HEK293T (cell line): Measurements from ENCODE around the gene SMIM5.

Experiments
- CTCF ChIA-PET: fragments of 350-600 bp; formaldehyde crosslinking; extraction: SDS; loops from one replicate; lab custom pipeline; 2021; ENCODE audit warnings: antibody characterized with exemption, inconsistent platforms; lab: Yijun Ruan, JAX
- POLR2A ChIA-PET: fragments of 350-600 bp; formaldehyde crosslinking; extraction: SDS; loops from one replicate; lab custom pipeline; 2020; ENCODE audit warnings: antibody characterized with exemption, inconsistent platforms; lab: Yijun Ruan, JAX
- DNase-seq: peaks from one replicate; pipeline ENCODE4 v3.0.0; 2012; ENCODE audit warnings: mixed read lengths; ENCODE audit errors: extremely low spot score
- ARNT ChIP-seq: fragments of 450-650 bp; IDR thresholded peaks from 2 replicates; pipeline ENCODE4 v1.6.1; 2017; ENCODE audit warnings: mild to moderate bottlenecking
- BHLHE40 ChIP-seq: fragments of 450-650 bp; IDR thresholded peaks from 2 replicates; pipeline ENCODE4 v1.6.1; 2016; ENCODE audit warnings: mild to moderate bottlenecking, moderate library complexity, borderline replicate concordance
- CTBP1 ChIP-seq: fragments of 450-650 bp; IDR thresholded peaks from 2 replicates; pipeline ENCODE4 v1.6.1; 2016; ENCODE audit warnings: borderline replicate concordance
- ELF4 ChIP-seq: fragments of 450-650 bp; IDR thresholded peaks from 2 replicates; pipeline ENCODE4 v1.6.1; 2017; ENCODE audit warnings: antibody characterized with exemption
- FOXA1 ChIP-seq: fragments of 450-650 bp; IDR thresholded peaks from 2 replicates; pipeline ENCODE4 v1.6.1; 2016; ENCODE audit warnings: mild to moderate bottlenecking
- FOXK2 ChIP-seq: fragments of 450-650 bp; IDR thresholded peaks from 2 replicates; pipeline ENCODE4 v1.6.1; 2016; ENCODE audit warnings: mild to moderate bottlenecking
- FOXM1 ChIP-seq: fragments of 450-650 bp; IDR thresholded peaks from 2 replicates; pipeline ENCODE4 v1.6.1; 2017; ENCODE audit warnings: mild to moderate bottlenecking, borderline replicate concordance
- HDGF ChIP-seq: fragments of 450-650 bp; IDR thresholded peaks from 2 replicates; pipeline ENCODE4 v1.6.1; 2017; ENCODE audit warnings: antibody characterized with exemption, borderline replicate concordance
- L3MBTL2 ChIP-seq: fragments of 450-650 bp; conservative IDR thresholded peaks from 2 replicates; pipeline ENCODE4 v1.6.1; 2016; ENCODE audit warnings: mild to moderate bottlenecking
- LEF1 ChIP-seq: fragments of 450-650 bp; IDR thresholded peaks from 2 replicates; pipeline ENCODE4 v1.6.1; 2017; ENCODE audit warnings: mild to moderate bottlenecking, borderline replicate concordance
- NFRKB ChIP-seq: fragments of 450-650 bp; IDR thresholded peaks from 2 replicates; pipeline ENCODE4 v1.6.1; 2016; ENCODE audit warnings: mild to moderate bottlenecking, moderate library complexity
- SP1 ChIP-seq: fragments of 450-650 bp; IDR thresholded peaks from 2 replicates; pipeline ENCODE4 v1.6.1; 2017
- SUZ12 ChIP-seq: fragments of 450-650 bp; IDR thresholded peaks from 2 replicates; pipeline ENCODE4 v1.6.1; 2016; ENCODE audit warnings: mild to moderate bottlenecking
- TARDBP ChIP-seq: fragments of 450-650 bp; IDR thresholded peaks from 2 replicates; pipeline ENCODE4 v1.6.1; 2016
- ZNF384 ChIP-seq: fragments of 450-650 bp; IDR thresholded peaks from 2 replicates; pipeline ENCODE4 v1.6.1; 2016
- TF ChIP-seq, protein P1 (sequence below): fragments of 450-650 bp; IDR thresholded peaks from 2 replicates; pipeline ENCODE4 v1.6.1; 2016

Gene SMIM5

GRCh38 chr17:75621489-75621888 is 11.7 kb upstream of the SMIM5 start:
- POLR2A ChIA-PET, result interaction anchor here (0.8 to 1.2 kb wide), 3 partner anchors 20 to 158 kb away, joined by 3 to 4 read pairs (median 3); a partner anchor contains a TSS
- CTCF ChIA-PET, result interaction anchor here (6.2 kb wide), 1 partner anchor 12 kb away, joined by 58 read pairs; the partner anchor contains the start of gene SMIM5
- TF ChIP-seq NFRKB (no peak), ELF4 (no peak), LEF1 (no peak), FOXM1 (no peak), ZNF384 (no peak), BHLHE40 (no peak), FOXK2 (no peak), HDGF (no peak), TARDBP (no peak), CTBP1 (no peak), SUZ12 (no peak), SP1 (no peak), FOXA1 (no peak)
- TF ChIP-seq, protein P1, sequence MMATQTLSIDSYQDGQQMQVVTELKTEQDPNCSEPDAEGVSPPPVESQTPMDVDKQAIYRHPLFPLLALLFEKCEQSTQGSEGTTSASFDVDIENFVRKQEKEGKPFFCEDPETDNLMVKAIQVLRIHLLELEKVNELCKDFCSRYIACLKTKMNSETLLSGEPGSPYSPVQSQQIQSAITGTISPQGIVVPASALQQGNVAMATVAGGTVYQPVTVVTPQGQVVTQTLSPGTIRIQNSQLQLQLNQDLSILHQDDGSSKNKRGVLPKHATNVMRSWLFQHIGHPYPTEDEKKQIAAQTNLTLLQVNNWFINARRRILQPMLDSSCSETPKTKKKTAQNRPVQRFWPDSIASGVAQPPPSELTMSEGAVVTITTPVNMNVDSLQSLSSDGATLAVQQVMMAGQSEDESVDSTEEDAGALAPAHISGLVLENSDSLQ, result no peak

GRCh38 chr17:75622076-75622475 is 11.2 kb upstream of the SMIM5 start:
- ChIA-PET POLR2A (interaction anchor here (0.5 to 1.0 kb wide), 2 partner anchors 21 to 233 kb away, joined by 3 to 4 read pairs; partner anchors contain the start of gene WBP2), CTCF (interaction anchor here (6.2 kb wide), 1 partner anchor 12 kb away, joined by 58 read pairs; the partner anchor contains the start of gene SMIM5)
- no peak for DNase-seq
- TF ChIP-seq NFRKB, result no peak
- TF ChIP-seq SUZ12, result no peak
- TF ChIP-seq L3MBTL2, result no peak
- no peak for TF ChIP-seq TARDBP
- TF ChIP-seq FOXA1, result no peak
- TF ChIP-seq LEF1, result no peak
- no peak for TF ChIP-seq ZNF384
- TF ChIP-seq CTBP1, result no peak
- no peak for TF ChIP-seq ELF4
- TF ChIP-seq FOXM1, result no peak
- TF ChIP-seq, protein P1, result no peak
- TF ChIP-seq BHLHE40, result no peak
- no peak for TF ChIP-seq FOXK2
- no peak for TF ChIP-seq HDGF
- TF ChIP-seq SP1, result no peak
- no peak for TF ChIP-seq ARNT

More at GRCh38 chr17:75621489-75621888, 11.7 kb upstream of the SMIM5 start:
- DNase-seq, result no peak

DNA sequence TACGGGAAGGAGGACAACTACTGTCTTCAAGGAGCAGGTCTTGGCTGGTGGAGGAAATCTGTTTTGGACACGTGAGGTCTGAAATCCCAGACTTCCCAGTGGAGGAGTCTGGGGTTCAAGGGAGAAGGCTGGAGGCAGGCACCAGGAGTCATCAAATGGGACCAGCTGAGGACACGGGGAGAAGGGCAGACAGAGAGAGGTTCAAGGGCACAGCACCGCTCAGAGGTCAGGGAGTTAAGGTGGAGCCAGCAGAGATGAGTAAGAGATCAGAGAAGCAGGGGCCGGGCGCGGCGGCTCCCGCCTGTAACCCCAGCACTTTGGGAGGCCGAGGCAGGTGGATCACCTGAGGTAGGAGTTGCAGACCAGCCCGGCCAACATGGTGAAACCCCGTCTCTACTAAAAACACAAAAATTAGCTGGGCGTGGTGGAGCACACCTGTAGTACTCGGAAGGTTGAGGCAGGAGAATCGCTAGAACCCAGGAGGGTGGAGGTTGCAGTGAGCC is 10.4 kb upstream of the SMIM5 start:
- ChIA-PET CTCF (interaction anchor here (4.7 to 6.2 kb wide), 2 partner anchors 11 to 21 kb away, joined by 26 to 58 read pairs; partner anchors contain the start of gene SMIM5), POLR2A (interaction anchor here (0.5 kb wide), 1 partner anchor 232 kb away, joined by 4 read pairs; the partner anchor contains the start of gene WBP2)
- no peak for DNase-seq
- TF ChIP-seq L3MBTL2, result no peak
- TF ChIP-seq ELF4, result no peak
- no peak for TF ChIP-seq FOXK2
- no peak for TF ChIP-seq FOXM1
- TF ChIP-seq SUZ12, result no peak
- TF ChIP-seq SP1, result no peak
- no peak for TF ChIP-seq ARNT
- TF ChIP-seq TARDBP, result no peak
- no peak for TF ChIP-seq BHLHE40

- POLR2A ChIA-PET, result interaction anchor here (1.2 kb wide), 1 partner anchor 156 kb away, joined by 3 read pairs; a partner anchor contains a TSS
Observed at GRCh38 chr17:75623386-75623785, 9.8 kb upstream of the SMIM5 start.

DNA sequence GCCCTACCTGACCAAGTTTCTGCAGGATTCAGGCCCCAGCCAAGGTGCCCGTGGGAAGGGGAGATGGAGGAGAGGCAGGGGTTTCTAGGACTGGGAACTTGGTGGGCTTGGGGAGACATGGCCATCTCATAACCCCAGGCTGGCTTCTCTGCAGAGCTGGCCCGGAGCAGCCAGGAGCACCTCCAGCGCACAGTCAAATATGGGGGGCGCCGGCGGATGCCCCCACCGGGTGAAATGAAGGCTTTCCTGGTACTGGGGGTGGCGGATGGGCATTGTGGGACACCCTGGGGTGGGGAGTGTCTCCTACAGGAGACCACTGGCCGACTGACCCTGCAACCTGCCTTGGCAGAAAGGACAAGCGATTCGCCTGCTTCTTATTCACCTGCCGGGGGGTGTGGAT is 9.2 kb upstream of the SMIM5 start:
- TF ChIP-seq TARDBP, result no peak
- TF ChIP-seq L3MBTL2, result no peak
- TF ChIP-seq SUZ12, result no peak
- TF ChIP-seq BHLHE40, result no peak
- TF ChIP-seq ARNT, result no peak
- no peak for TF ChIP-seq ELF4
- TF ChIP-seq FOXM1, result no peak
- ChIA-PET CTCF (interaction anchor here (0.7 to 6.2 kb wide), 4 partner anchors 10 to 126 kb away, joined by 3 to 58 read pairs (median 19); partner anchors contain the start of gene SMIM5), POLR2A (interaction anchor here (1.2 kb wide), 1 partner anchor 156 kb away, joined by 3 read pairs; a partner anchor contains a TSS)
- DNase-seq, result no peak

More at GRCh38 chr17:75623386-75623785, 9.8 kb upstream of the SMIM5 start:
- no peak for TF ChIP-seq FOXA1
- no peak for TF ChIP-seq CTBP1
- TF ChIP-seq ZNF384, result no peak
- no peak for TF ChIP-seq L3MBTL2
- no peak for TF ChIP-seq ELF4
- TF ChIP-seq FOXM1, result no peak
- TF ChIP-seq FOXK2, result no peak
- no peak for TF ChIP-seq BHLHE40
- TF ChIP-seq SP1, result no peak
- no peak for TF ChIP-seq NFRKB
- no peak for TF ChIP-seq SUZ12
- TF ChIP-seq, protein P1, result no peak
- TF ChIP-seq LEF1, result no peak
- no peak for TF ChIP-seq TARDBP
- TF ChIP-seq HDGF, result no peak
- no peak for TF ChIP-seq ARNT
- CTCF ChIA-PET, result interaction anchor here (0.6 to 6.2 kb wide), 4 partner anchors 10 to 1819 kb away, joined by 3 to 58 read pairs (median 19); partner anchors contain the start of gene SMIM5
- DNase-seq, result no peak
